Muscle of leg (tissue), 11 donors: ENCODE measurements around the gene NDUFB8. TPM values are rescaled to one million over a fixed set of nuclear protein-coding genes. Genes with fewer than 3 reads are reported as not detected.
A peak's percentile ranks its signal among the peaks of the same experiment; 100 is the strongest.

Experiments used
- DNase-seq: peaks from one replicate; pipeline ENCODE4 v3.0.0; 2013
- H3K27ac ChIP-seq: one replicate; pipeline ENCODE4 v1.5.1; 2013; ENCODE audit warnings: mild to moderate bottlenecking, low read length, control low read depth
- H3K27me3 ChIP-seq: one replicate; pipeline ENCODE4 v1.6.1; 2013; ENCODE audit warnings: low read length; ENCODE audit not compliant: control insufficient read depth, insufficient read depth
- H3K36me3 ChIP-seq: one replicate; pipeline ENCODE4 v1.6.1; 2013; ENCODE audit warnings: low read length; ENCODE audit not compliant: control insufficient read depth, insufficient read depth
- H3K4me1 ChIP-seq: one replicate; pipeline ENCODE4 v1.6.1; 2013; ENCODE audit warnings: low read length; ENCODE audit not compliant: control insufficient read depth, insufficient read depth
- H3K4me3 ChIP-seq: one replicate; pipeline ENCODE4 v1.5.1; 2013; ENCODE audit warnings: low read length, control low read depth
- H3K9me3 ChIP-seq: replicated peaks from 2 replicates; pipeline ENCODE4 v1.6.1; 2013; ENCODE audit warnings: low read depth, low read length; ENCODE audit not compliant: control insufficient read depth
- WGBS: methylation state at CpG from one replicate; pipeline ENCODE4 v1.1.5; 2013; ENCODE audit warnings: missing lambda C conversion rate; ENCODE audit not compliant: insufficient coverage; 5-methylcytosine and 5-hydroxymethylcytosine counted together
- polyA plus RNA-seq, 8 donors: library from polyadenylated mRNA; unstranded; fragments of 120-200 nt; gene quantifications; one replicate each; pipeline versions ENCODE4 v1.2.1 to v1.2.3, GENCODE V29; 2013; ENCODE audit warnings: inconsistent platforms in 1 of 8, low replicate concordance in 1 of 8; ENCODE audit not compliant: insufficient read length in 8 of 8, insufficient read depth in 1 of 8
- total RNA-seq: library from RNA; stranded (reverse); fragments of 120-200 nt; gene quantifications from one replicate; pipeline ENCODE4 v1.2.4, GENCODE V29; 2013

The NDUFB8 gene
- total and polyA plus RNA-seq, 9 donors: 134 to 169 (median 140) TPM

- Histone ChIP-seq H3K4me3 (peak overlapping the region; percentile 90), H3K27ac (peak overlapping the region; percentile 92)
Measured at GRCh38 chr10:100528123-100528886, 1.4 kb downstream of the NDUFB8 start.

GRCh38 chr10:100524638-100525037 is 5.0 kb downstream of the NDUFB8 start:
- Histone ChIP-seq H3K27ac (no peak overlapping the region), H3K4me3 (no peak overlapping the region), H3K36me3 (peaks cover 44% of the 10 kb centered on the region), H3K27me3 (peaks cover 9% of the 10 kb centered on the region), H3K9me3 (no peaks in the 10 kb centered on the region), H3K4me1 (peaks cover 11% of the 10 kb centered on the region)
- DNase-seq: no peak
- 83% methylated on average over 2 of the region's 2 CpGs for WGBS

More at GRCh38 chr10:100528123-100528886, 1.4 kb downstream of the NDUFB8 start:
- peaks cover 44% of the 10 kb centered on the region for H3K36me3 ChIP-seq
- peaks cover 10% of the 10 kb centered on the region for H3K4me1 ChIP-seq
- no peaks in the 10 kb centered on the region for H3K9me3 ChIP-seq
- DNase-seq: peak; percentile 24
- WGBS: no CpG with 5 or more reads among the region's 7 CpGs
- H3K27me3 ChIP-seq: no peaks in the 10 kb centered on the region

GRCh38 chr10:100524206-100524605 is 5.5 kb downstream of the NDUFB8 start:
- Histone ChIP-seq H3K27ac (no peak overlapping the region), H3K4me1 (peaks cover 13% of the 10 kb centered on the region), H3K4me3 (no peak overlapping the region), H3K36me3 (peaks cover 44% of the 10 kb centered on the region), H3K9me3 (no peaks in the 10 kb centered on the region), H3K27me3 (peaks cover 13% of the 10 kb centered on the region)
- no peak for DNase-seq
- WGBS: 56% methylated on average over 2 of the region's 6 CpGs

- peaks cover 18% of the 10 kb centered on the region for H3K27me3 ChIP-seq
- H3K9me3 ChIP-seq: no peaks in the 10 kb centered on the region
- WGBS: 98% methylated on average over 5 of the region's 9 CpGs
- no peak overlapping the region for H3K27ac ChIP-seq
- H3K36me3 ChIP-seq: peaks cover 41% of the 10 kb centered on the region
- DNase-seq: no peak
- no peak overlapping the region for H3K4me3 ChIP-seq
- H3K4me1 ChIP-seq: peaks cover 11% of the 10 kb centered on the region
Measured at GRCh38 chr10:100522945-100523344, 6.7 kb downstream of the NDUFB8 start.

GRCh38 chr10:100522107-100522801 is 7.4 kb downstream of the NDUFB8 start:
- no peaks in the 10 kb centered on the region for H3K9me3 ChIP-seq
- no CpG with 5 or more reads among the region's 5 CpGs for WGBS
- H3K27ac ChIP-seq: no peak overlapping the region
- H3K36me3 ChIP-seq: peaks cover 39% of the 10 kb centered on the region
- H3K4me3 ChIP-seq: no peak overlapping the region
- H3K4me1 ChIP-seq: peaks cover 11% of the 10 kb centered on the region
- peaks cover 18% of the 10 kb centered on the region for H3K27me3 ChIP-seq
- DNase-seq: no peak

GRCh38 chr10:100520811-100521210 is 8.9 kb downstream of the NDUFB8 start:
- Histone ChIP-seq H3K27me3 (peaks cover 18% of the 10 kb centered on the region), H3K27ac (no peak overlapping the region), H3K36me3 (peaks cover 24% of the 10 kb centered on the region), H3K4me1 (peaks cover 11% of the 10 kb centered on the region), H3K9me3 (no peaks in the 10 kb centered on the region), H3K4me3 (no peak overlapping the region)
- no peak for DNase-seq
- 82% methylated on average over 1 of the region's 3 CpGs for WGBS

- H3K36me3 ChIP-seq: peaks cover 12% of the 10 kb centered on the region
- WGBS: 1% methylated on average over 58 of the region's 72 CpGs
- peak; percentile 43 for DNase-seq
- H3K4me1 ChIP-seq: peaks cover 11% of the 10 kb centered on the region
- H3K27ac ChIP-seq: no peak within 1 kb of the TSS
- peak within 1 kb of the TSS; percentile 20 for H3K4me3 ChIP-seq
- no peaks in the 10 kb centered on the region for H3K9me3 ChIP-seq
- peaks cover 18% of the 10 kb centered on the region for H3K27me3 ChIP-seq
Measured at GRCh38 chr10:100519311-100520051, 10.2 kb downstream of the NDUFB8 start, which contains the start of gene SEC31B. SEC31B (minus strand) TSS chr10:100519861; CDS start chr10:100516952, 2,909 bp downstream.

- Histone ChIP-seq H3K27ac (no peak overlapping the region), H3K36me3 (peaks cover 5% of the 10 kb centered on the region), H3K4me3 (peak overlapping the region; percentile 20), H3K4me1 (peaks cover 11% of the 10 kb centered on the region), H3K27me3 (peaks cover 18% of the 10 kb centered on the region), H3K9me3 (no peaks in the 10 kb centered on the region)
- 20% methylated on average over 1 of the region's 7 CpGs for WGBS
- peak; percentile 73 for DNase-seq
Measured at GRCh38 chr10:100518761-100519241, 10.9 kb downstream of the NDUFB8 start.

- H3K27ac ChIP-seq: no peak overlapping the region
Measured at GRCh38 chr10:100516847-100517246, 12.8 kb downstream of the NDUFB8 start.

More at GRCh38 chr10:100516847-100517246, 12.8 kb downstream of the NDUFB8 start:
- H3K36me3 ChIP-seq: no peaks in the 10 kb centered on the region
- no peaks in the 10 kb centered on the region for H3K9me3 ChIP-seq
- peaks cover 11% of the 10 kb centered on the region for H3K4me1 ChIP-seq
- WGBS: 75% methylated on average over 2 of the region's 2 CpGs
- H3K4me3 ChIP-seq: no peak overlapping the region
- no peak for DNase-seq
- peaks cover 18% of the 10 kb centered on the region for H3K27me3 ChIP-seq
